WI38 (cell line): ENCODE data around the gene DDAH1.
A peak's percentile ranks its signal among the peaks of the same experiment; 100 is the strongest.
"Not testable (repeated sequence)": the region's sequence is repeated elsewhere in the genome, so short reads cannot be mapped to it uniquely, and the experiment has no call there.

Experiments used
- H3K4me3 ChIP-seq: 2 replicates; pipeline ENCODE4 v1.5.1; 2011; ENCODE audit warnings: low read depth, mild to moderate bottlenecking, control low read depth, low read length
- CTCF ChIP-seq: IDR thresholded peaks from 2 replicates; pipeline ENCODE4 v1.5.1; 2012; ENCODE audit warnings: low read depth, mild to moderate bottlenecking, control low read depth, low read length

Gene DDAH1

GRCh38 chr1:85351202-85351828 lies 113.6 kb downstream of the DDAH1 start:
- no peak overlapping the region for H3K4me3 ChIP-seq
- TF ChIP-seq CTCF: no peak

- TF ChIP-seq CTCF: no peak
Measured at GRCh38 chr1:85349224-85349623, 115.7 kb downstream of the DDAH1 start.

GRCh38 chr1:85347908-85348307 lies 117.1 kb downstream of the DDAH1 start:
- no peak for TF ChIP-seq CTCF
- no peak overlapping the region for H3K4me3 ChIP-seq

More at GRCh38 chr1:85349224-85349623, 115.7 kb downstream of the DDAH1 start:
- H3K4me3 ChIP-seq: no peak overlapping the region

GRCh38 chr1:85347275-85347674 lies 117.7 kb downstream of the DDAH1 start:
- not testable (repeated sequence) for H3K4me3 ChIP-seq

- no peak overlapping the region for H3K4me3 ChIP-seq
- peak; percentile 73 for TF ChIP-seq CTCF
Measured at GRCh38 chr1:85344256-85344694, 120.7 kb downstream of the DDAH1 start.

- H3K4me3 ChIP-seq: no peak overlapping the region
- TF ChIP-seq CTCF: no peak
Measured at GRCh38 chr1:85343612-85344255, 121.2 kb downstream of the DDAH1 start.

- H3K4me3 ChIP-seq: no peak overlapping the region
- no peak for TF ChIP-seq CTCF
Measured at GRCh38 chr1:85343213-85343611, 121.7 kb downstream of the DDAH1 start.

GRCh38 chr1:85342207-85342606 lies 122.8 kb downstream of the DDAH1 start:
- TF ChIP-seq CTCF: no peak
- H3K4me3 ChIP-seq: no peak overlapping the region
